Panc1 (cell line): ENCODE measurements around the gene PGM5. TPM values are rescaled to one million over a fixed set of nuclear protein-coding genes. Genes with fewer than 3 reads are reported as not detected.

Experiments
- ATAC-seq: fragments of 200-7000 bp; cut with Tn5 transposase; 2 replicates; pipeline ENCODE4 v1.9.1; 2020; ENCODE audit warnings: mild to moderate bottlenecking, moderate library complexity
- BruUV-seq: library from RNA; stranded (reverse); fragments of 400-500 nt; replicated peaks from 2 replicates; lab custom pipeline; 2021; lab: Mats Ljungman, UMichigan
- CTCF ChIA-PET: fragments of 300-600 bp; sonication (Branson Sonifier 250); formaldehyde crosslinking; loops from one replicate; lab custom pipeline; 2022; ENCODE audit warnings: antibody characterized with exemption; lab: Charles Lee
- POLR2A ChIA-PET: fragments of 300-600 bp; sonication (Branson Sonifier 250); formaldehyde crosslinking; loops from one replicate; lab custom pipeline; 2022; ENCODE audit warnings: antibody characterized with exemption; lab: Charles Lee
- DNase-seq: peaks from one replicate; pipeline ENCODE4 v3.0.0-alpha.2; 2010; ENCODE audit warnings: low read depth, low spot score
- H3K27ac ChIP-seq: 2 replicates; pipeline ENCODE4 v1.5.1; 2011; ENCODE audit warnings: mild to moderate bottlenecking, low read length, inconsistent platforms
- H3K27me3 ChIP-seq: fragments of 200-500 bp; sonication (Bioruptor generic); 2 replicates; pipeline ENCODE4 v1.6.0; 2014; ENCODE audit warnings: low read length, inconsistent platforms; ENCODE audit not compliant: control insufficient read depth, insufficient read depth
- H3K36me3 ChIP-seq: fragments of 200-500 bp; sonication (Bioruptor generic); 2 replicates; pipeline ENCODE4 v1.5.1; 2014; ENCODE audit warnings: inconsistent platforms, mild to moderate bottlenecking, low read length, moderate library complexity; ENCODE audit not compliant: control insufficient read depth, insufficient read depth
- H3K4me1 ChIP-seq: 2 replicates; pipeline ENCODE4 v1.5.1; 2011; ENCODE audit warnings: inconsistent platforms, mild to moderate bottlenecking, low read length, moderate library complexity; ENCODE audit not compliant: control insufficient read depth, insufficient read depth
- H3K4me3 ChIP-seq, 2 experiments: 2 replicates each; pipeline ENCODE4 v1.5.1; 2011 to 2012; ENCODE audit warnings: low read depth in 2 of 2, low read length in 2 of 2, mild to moderate bottlenecking in 2 of 2, inconsistent platforms in 1 of 2, moderate library complexity in 1 of 2
- H3K9me3 ChIP-seq: fragments of 200-500 bp; sonication (Bioruptor generic); 2 replicates; pipeline ENCODE4 v1.5.1; 2014; ENCODE audit warnings: low read depth, mild to moderate bottlenecking, inconsistent platforms, low read length, moderate library complexity; ENCODE audit not compliant: control insufficient read depth, insufficient read depth
- CTCF ChIP-seq: fragments of 450-650 bp; IDR thresholded peaks from 2 replicates; pipeline ENCODE4 v1.5.1; 2017; ENCODE audit warnings: mild to moderate bottlenecking
- POLR2AphosphoS5 ChIP-seq: IDR thresholded peaks from 2 replicates; pipeline ENCODE4 v1.6.1; 2012; ENCODE audit warnings: mild to moderate bottlenecking, low read depth, low read length, moderate library complexity
- REST ChIP-seq, 2 experiments: IDR thresholded peaks; 2 replicates each; pipeline ENCODE4 v1.6.1; 2011 to 2012; ENCODE audit warnings: low read depth in 2 of 2, control low read depth in 1 of 2, low read length in 1 of 2, mild to moderate bottlenecking in 1 of 2, moderate library complexity in 1 of 2; ENCODE audit not compliant: insufficient read depth in 1 of 2
- SIN3A ChIP-seq: IDR thresholded peaks from 2 replicates; pipeline ENCODE4 v1.6.1; 2012; ENCODE audit warnings: low read depth, mild to moderate bottlenecking, low read length, moderate library complexity, borderline replicate concordance; ENCODE audit not compliant: insufficient read depth
- TCF7L2 ChIP-seq: IDR thresholded peaks from 2 replicates; pipeline ENCODE4 v1.6.1; 2011; ENCODE audit warnings: mild to moderate bottlenecking, low read depth, low read length, inconsistent platforms
- in situ Hi-C: cut with HindIII; loops from 2 replicates; pipeline ENCODE4 v1.10.0; 2016; ENCODE audit warnings: low sequenced_read_pairs, low pct_unique_long_range_greater_than_20kb
- intact Hi-C: fragments of 100-400 bp; cut with micrococcal nuclease; formaldehyde crosslinking; loops from one replicate; pipeline ENCODE4 v1.10.0; 2022; ENCODE audit not compliant: unreplicated experiment
- total RNA-seq: library from RNA; stranded (reverse); gene quantifications from one replicate; pipeline ENCODE4 v1.2.1, GENCODE V29; 2021; ENCODE audit not compliant: unreplicated experiment

The PGM5 gene
- total RNA-seq, 1 experiment from 2014 or later: 0.21 TPM

GRCh38 chr9:68493541-68493940, 137.1 kb downstream of the PGM5 start:
- in situ Hi-C loops: no loop called here
- DNase-seq (no peak), ATAC-seq (no peak)
- no peaks in the 10 kb centered on the region for H3K36me3 ChIP-seq
- H3K27ac ChIP-seq: no peak overlapping the region
- H3K9me3 ChIP-seq: no peaks in the 10 kb centered on the region
- POLR2A ChIA-PET: no interaction called here
- intact Hi-C loops: no loop called here
- no peaks in the 10 kb centered on the region for H3K27me3 ChIP-seq
- no peak overlapping the region for H3K4me3 ChIP-seq
- no TSS peak for BruUV-seq
- TF ChIP-seq POLR2AphosphoS5 (no peak), SIN3A (no peak), CTCF (no peak), TCF7L2 (no peak), REST (IDR thresholded peaks at IDR 0.05; ENCODE audit: insufficient read depth in 1 of 2, low read depth in 2 of 2, low read length in 1 of 2) (no peak)
- H3K4me1 ChIP-seq: no peaks in the 10 kb centered on the region
- CTCF ChIA-PET: no interaction called here

GRCh38 chr9:68493958-68494577, 137.7 kb downstream of the PGM5 start:
- no peak overlapping the region for H3K27ac ChIP-seq
- no peaks in the 10 kb centered on the region for H3K4me1 ChIP-seq
- TF ChIP-seq CTCF: no peak
- TF ChIP-seq REST (IDR thresholded peaks at IDR 0.05; ENCODE audit: insufficient read depth in 1 of 2, low read depth in 2 of 2, low read length in 1 of 2): no peak
- no peak for TF ChIP-seq SIN3A
- no peak for TF ChIP-seq POLR2AphosphoS5
- TF ChIP-seq TCF7L2: no peak
- ChIA-PET CTCF (no interaction called here), POLR2A (no interaction called here)
- no peak overlapping the region for H3K4me3 ChIP-seq
- no TSS peak for BruUV-seq
- no peak for ATAC-seq
- no peaks in the 10 kb centered on the region for H3K9me3 ChIP-seq
- no peaks in the 10 kb centered on the region for H3K36me3 ChIP-seq
- intact Hi-C loops: no loop called here
- DNase-seq: no peak
- no peaks in the 10 kb centered on the region for H3K27me3 ChIP-seq
- in situ Hi-C loops: no loop called here
